Glutamatergic neuron (in vitro differentiated cells): ENCODE data around the gene RLIM. TPM values are rescaled to one million over a fixed set of nuclear protein-coding genes. Genes with fewer than 3 reads are reported as not detected.

Source experiments
- DNase-seq: peaks from one replicate; pipeline ENCODE4 v3.0.0; 2022
- H3K27ac Mint-ChIP-seq: one replicate; pipeline ENCODE4 v1.8.0; 2020; ENCODE audit warnings: mild to moderate bottlenecking, mixed read lengths, inconsistent platforms; ENCODE audit not compliant: unreplicated experiment
- H3K27me3 Mint-ChIP-seq: one replicate; pipeline ENCODE4 v1.8.0; 2020; ENCODE audit warnings: mild to moderate bottlenecking, moderate library complexity, mixed read lengths, inconsistent platforms; ENCODE audit not compliant: unreplicated experiment
- H3K36me3 Mint-ChIP-seq: one replicate; pipeline ENCODE4 v1.8.0; 2020; ENCODE audit warnings: mild to moderate bottlenecking, mixed read lengths, inconsistent platforms; ENCODE audit not compliant: unreplicated experiment
- H3K4me1 Mint-ChIP-seq: one replicate; pipeline ENCODE4 v1.8.0; 2020; ENCODE audit warnings: mild to moderate bottlenecking, low read depth, mixed read lengths, inconsistent platforms; ENCODE audit not compliant: unreplicated experiment
- H3K4me3 Mint-ChIP-seq: one replicate; pipeline ENCODE4 v1.8.0; 2020; ENCODE audit warnings: mild to moderate bottlenecking, mixed read lengths, inconsistent platforms; ENCODE audit not compliant: unreplicated experiment
- H3K9me3 Mint-ChIP-seq: one replicate; pipeline ENCODE4 v1.8.0; 2020; ENCODE audit warnings: mild to moderate bottlenecking, moderate library complexity, mixed read lengths, inconsistent platforms; ENCODE audit not compliant: unreplicated experiment
- CTCF ChIP-seq: fragments of 200-600 bp; sonication (generic); IDR thresholded peaks from one replicate; pipeline ENCODE4 v1.5.0; 2021; ENCODE audit not compliant: partially characterized antibody, unreplicated experiment
- total RNA-seq: library from RNA; stranded (reverse); fragmentation: NEBNext Ultra II Directional; extraction: Animal tissue kit (Norgen Biotek cat#: 25700); gene quantifications from one replicate; pipeline ENCODE4 v1.2.1, GENCODE V29; 2021; ENCODE audit not compliant: unreplicated experiment

The RLIM gene
- total RNA-seq, 1 donor from 2014 or later = 59.4 TPM

DNA sequence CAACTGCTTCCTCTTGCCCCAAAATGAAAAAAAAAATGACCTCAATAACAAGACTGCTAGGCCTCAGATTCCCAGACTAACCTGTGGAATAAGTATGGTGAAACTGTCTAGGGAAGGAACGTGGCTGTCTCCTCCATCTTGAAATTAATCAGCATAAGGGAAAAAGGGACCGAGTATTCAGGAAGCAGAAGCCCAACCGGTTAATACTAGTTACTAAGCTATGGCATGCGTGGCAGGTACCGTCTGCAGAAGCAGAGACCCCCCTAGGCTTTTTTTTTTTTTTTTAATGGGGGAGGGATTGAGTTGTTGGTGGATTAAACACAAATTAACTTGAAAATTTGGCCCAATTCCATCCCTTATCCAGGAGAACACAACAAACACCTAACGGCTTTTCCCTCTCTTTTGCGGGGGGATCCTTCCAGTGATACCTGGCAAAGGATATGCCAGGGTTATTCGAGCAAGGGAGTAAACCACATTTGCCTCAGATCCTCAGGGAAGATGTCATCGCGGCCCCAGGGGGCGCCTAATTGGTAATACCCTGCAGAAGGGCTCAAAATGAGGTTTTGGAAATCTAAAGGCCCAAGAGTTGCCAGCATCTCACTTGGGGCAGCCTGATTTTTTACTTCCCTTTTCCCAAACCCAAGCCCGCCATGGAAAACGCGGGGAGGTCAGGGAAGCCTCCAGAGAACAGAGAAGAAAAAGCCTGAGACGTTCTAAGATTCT, 893 bp downstream of the RLIM start:
- TF ChIP-seq CTCF = no peak
- peak; percentile 27 for DNase-seq
- Mint-ChIP-seq H3K27ac (peak overlapping the region; percentile 93), H3K9me3 (peaks cover 2% of the 10 kb centered on the region), H3K27me3 (no peaks in the 10 kb centered on the region), H3K4me1 (peaks cover 2% of the 10 kb centered on the region), H3K36me3 (no peaks in the 10 kb centered on the region), H3K4me3 (peak overlapping the region; percentile 93)

DNA sequence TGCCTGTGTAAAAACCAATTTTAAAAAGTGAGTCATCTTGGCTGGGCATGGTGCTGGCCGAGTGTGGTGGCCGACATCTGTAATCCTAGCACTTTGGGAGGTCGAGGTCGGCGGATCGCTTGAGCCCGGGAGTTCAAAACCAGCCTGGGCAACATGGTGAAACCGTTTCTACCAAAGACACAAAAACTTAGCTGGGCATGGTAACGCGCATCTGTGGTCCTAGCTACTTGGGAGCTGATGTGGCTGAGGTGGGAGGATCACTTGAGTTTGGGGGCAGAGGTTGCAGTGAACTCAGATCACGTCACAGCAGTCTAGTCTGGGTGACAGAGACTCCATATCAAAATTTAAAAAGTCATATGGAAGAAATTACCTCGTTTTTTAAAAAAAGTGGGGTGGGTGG, 7.6 kb downstream of the RLIM start:
- H3K27ac Mint-ChIP-seq = no peak overlapping the region
- DNase-seq = no peak
- no peaks in the 10 kb centered on the region for H3K27me3 Mint-ChIP-seq
- TF ChIP-seq CTCF = no peak
- no peaks in the 10 kb centered on the region for H3K9me3 Mint-ChIP-seq
- H3K4me1 Mint-ChIP-seq = peaks cover 3% of the 10 kb centered on the region
- H3K36me3 Mint-ChIP-seq = no peaks in the 10 kb centered on the region
- H3K4me3 Mint-ChIP-seq = no peak overlapping the region

DNA sequence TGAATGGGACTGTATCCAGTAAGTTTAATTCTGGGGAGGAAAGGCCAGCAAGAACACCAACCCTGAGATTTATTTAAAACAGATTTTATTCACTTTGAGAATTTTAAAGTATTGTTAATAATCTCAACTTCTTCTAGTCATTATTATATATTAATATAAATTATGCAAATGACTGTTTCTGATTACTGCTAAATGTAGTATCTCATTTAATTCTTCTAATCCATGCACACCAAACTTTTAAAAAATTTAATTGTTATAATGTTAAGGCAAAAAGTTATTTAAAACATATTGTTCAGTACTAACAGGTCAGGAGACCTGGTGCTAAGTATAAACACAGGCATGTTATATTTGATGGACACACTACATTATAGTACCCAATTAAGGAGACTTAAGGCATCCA, 8.1 kb downstream of the RLIM start:
- Mint-ChIP-seq H3K4me3 (no peak overlapping the region), H3K27ac (no peak overlapping the region), H3K27me3 (no peaks in the 10 kb centered on the region), H3K4me1 (peaks cover 3% of the 10 kb centered on the region), H3K36me3 (no peaks in the 10 kb centered on the region), H3K9me3 (no peaks in the 10 kb centered on the region)
- no peak for TF ChIP-seq CTCF
- no peak for DNase-seq

- DNase-seq = no peak
- H3K36me3 Mint-ChIP-seq = no peaks in the 10 kb centered on the region
- no peaks in the 10 kb centered on the region for H3K9me3 Mint-ChIP-seq
- H3K27me3 Mint-ChIP-seq = no peaks in the 10 kb centered on the region
- peaks cover 9% of the 10 kb centered on the region for H3K4me1 Mint-ChIP-seq
- no peak overlapping the region for H3K27ac Mint-ChIP-seq
- no peak for TF ChIP-seq CTCF
- no peak overlapping the region for H3K4me3 Mint-ChIP-seq
Observed at GRCh38 chrX:74603040-74603439, 11.4 kb downstream of the RLIM start.

DNA sequence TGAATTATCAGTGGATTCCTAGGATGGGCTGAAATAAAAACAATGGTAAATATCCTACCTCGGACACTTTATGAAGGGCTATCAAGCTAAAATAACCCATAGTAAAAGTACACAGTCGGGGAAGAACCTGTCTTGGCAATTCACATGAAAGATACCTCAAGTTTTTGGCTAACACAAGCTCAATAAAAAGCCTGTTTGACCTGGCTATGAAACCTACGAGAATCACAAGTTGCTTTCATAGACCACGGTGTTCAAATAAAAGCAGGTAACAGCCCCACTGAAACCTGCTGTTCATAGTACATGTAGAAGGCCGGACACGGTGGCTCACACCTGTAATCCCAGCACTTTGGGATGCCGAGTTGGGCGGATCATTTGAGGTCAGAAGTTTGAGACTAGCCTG, 12.3 kb downstream of the RLIM start:
- no peaks in the 10 kb centered on the region for H3K9me3 Mint-ChIP-seq
- no peak overlapping the region for H3K4me3 Mint-ChIP-seq
- DNase-seq = no peak
- H3K4me1 Mint-ChIP-seq = peaks cover 9% of the 10 kb centered on the region
- no peak for TF ChIP-seq CTCF
- no peaks in the 10 kb centered on the region for H3K36me3 Mint-ChIP-seq
- H3K27ac Mint-ChIP-seq = no peak overlapping the region
- no peaks in the 10 kb centered on the region for H3K27me3 Mint-ChIP-seq
